ENCODE results near the gene SPTLC1. TPM values are rescaled to one million over a fixed set of nuclear protein-coding genes. Genes with fewer than 3 reads are reported as not detected.
"Not testable (repeated sequence)": the region's sequence is repeated elsewhere in the genome, so short reads cannot be mapped to it uniquely, and the experiment has no call there.

SPTLC1 gene
- total RNA-seq, 4 donors from 2014 or later = 50.0 to 57.8 (median 52.5) TPM

- TF ChIP-seq CTCF (IDR thresholded peaks at IDR 0.05) (peak in 2 of 3 experiments; percentile 72 to 89), EP300 (IDR thresholded peaks at IDR 0.05) (no peak)
- 52% methylated on average over 15 of the region's 22 CpGs for WGBS
- intact Hi-C loops (cut with DNase I) = loop anchor here (5.0 to 10.0 kb wide), 2 partner anchors 104 to 496 kb away; no protein-coding TSS in a partner anchor
These were observed 23.1 kb upstream of the SPTLC1 start for GRCh38 chr9:92138157-92138959.

GRCh38 chr9:92136184-92136858, 21.1 kb upstream of the SPTLC1 start:
- Histone ChIP-seq H3K4me1 (peaks cover 17 to 32% (median 29%) of the 10 kb centered on the region in 4 donors), H3K9me3 (no peaks in the 10 kb centered on the region), H3K27me3 (peaks cover 0 to 33% (median 0%) of the 10 kb centered on the region in 4 donors), H3K36me3 (no peaks in the 10 kb centered on the region), H3K27ac (replicated peaks in 1 of 4) (no peak overlapping the region), H3K4me3 (no peak overlapping the region)
- no peak for DNase-seq (ENCODE audit: extremely low spot score)
- 81% methylated on average over 18 of the region's 19 CpGs for WGBS
- intact Hi-C loops (cut with DNase I) = loop anchor here (5.0 to 10.0 kb wide), 2 partner anchors 106 to 498 kb away; no protein-coding TSS in a partner anchor
- no peak for TF ChIP-seq POLR2AphosphoS5 (IDR thresholded peaks at IDR 0.05)

More at GRCh38 chr9:92138157-92138959, 23.1 kb upstream of the SPTLC1 start:
- H3K9me3 ChIP-seq = no peaks in the 10 kb centered on the region
- H3K27ac ChIP-seq (replicated peaks in 1 of 4) = no peak overlapping the region
- peaks cover 0 to 35% (median 0%) of the 10 kb centered on the region in 4 donors for H3K27me3 ChIP-seq
- no peak for DNase-seq (ENCODE audit: extremely low spot score)
- peaks cover 20 to 37% (median 34%) of the 10 kb centered on the region in 4 donors for H3K4me1 ChIP-seq
- H3K36me3 ChIP-seq = no peaks in the 10 kb centered on the region
- no peak overlapping the region for H3K4me3 ChIP-seq

GRCh38 chr9:92135576-92135975, 20.4 kb upstream of the SPTLC1 start:
- Histone ChIP-seq H3K9me3 (no peaks in the 10 kb centered on the region), H3K36me3 (no peaks in the 10 kb centered on the region), H3K4me1 (peaks cover 12 to 25% (median 21%) of the 10 kb centered on the region in 4 donors), H3K27me3 (peaks cover 0 to 26% (median 0%) of the 10 kb centered on the region in 4 donors), H3K27ac (replicated peaks in 1 of 4) (no peak overlapping the region), H3K4me3 (no peak overlapping the region)
- intact Hi-C loops (cut with DNase I) = loop anchor here (5.0 to 10.0 kb wide), 2 partner anchors 107 to 499 kb away; no protein-coding TSS in a partner anchor
- TF ChIP-seq CTCF (IDR thresholded peaks at IDR 0.05) (no peak), POLR2A (IDR thresholded peaks at IDR 0.05; ENCODE audit: low read depth) (no peak), EP300 (IDR thresholded peaks at IDR 0.05) (no peak), POLR2AphosphoS5 (IDR thresholded peaks at IDR 0.05) (no peak)
- DNase-seq (ENCODE audit: extremely low spot score) = no peak
- 93% methylated on average over 3 of the region's 7 CpGs for WGBS

GRCh38 chr9:92133949-92134604, 18.9 kb upstream of the SPTLC1 start:
- peaks cover 7 to 18% (median 15%) of the 10 kb centered on the region in 4 donors for H3K4me1 ChIP-seq
- peak overlapping the region in 2 of 4 donors; percentile 16 to 30 for H3K27ac ChIP-seq (replicated peaks in 1 of 4)
- H3K4me3 ChIP-seq = peak overlapping the region; percentile 14 to 40 (median 24)
- no peak for DNase-seq (ENCODE audit: extremely low spot score)
- intact Hi-C loops (cut with DNase I) = loop anchor here (5.0 to 10.0 kb wide), 2 partner anchors 158 to 501 kb away; partner anchors contain the start of gene IARS1
- H3K27me3 ChIP-seq = peaks cover 0 to 24% (median 0%) of the 10 kb centered on the region in 4 donors
- H3K9me3 ChIP-seq = no peaks in the 10 kb centered on the region
- no peaks in the 10 kb centered on the region for H3K36me3 ChIP-seq
- WGBS = 17% methylated on average over 10 of the region's 19 CpGs
- TF ChIP-seq POLR2AphosphoS5 (IDR thresholded peaks at IDR 0.05) = peak in 1 of 2 donors; percentile 45
- peak; percentile 88 to 97 (median 89) for TF ChIP-seq CTCF (IDR thresholded peaks at IDR 0.05)
- no peak for TF ChIP-seq POLR2A (IDR thresholded peaks at IDR 0.05; ENCODE audit: low read depth)

- intact Hi-C loops (cut with DNase I) = loop anchor here (5.0 to 10.0 kb wide), 2 partner anchors 159 to 502 kb away; partner anchors contain the start of gene IARS1
- H3K27ac ChIP-seq (replicated peaks in 1 of 4); H3K9me3 ChIP-seq; H3K36me3 ChIP-seq; DNase-seq (ENCODE audit: extremely low spot score); H3K4me3 ChIP-seq: not testable (repeated sequence)
- peaks cover 0 to 24% (median 0%) of the 10 kb centered on the region in 4 donors for H3K27me3 ChIP-seq
- WGBS = 89% methylated on average over 1 of the region's 1 CpG
- peaks cover 7 to 15% (median 13%) of the 10 kb centered on the region in 4 donors for H3K4me1 ChIP-seq
These were observed 17.7 kb upstream of the SPTLC1 start for GRCh38 chr9:92132913-92133312.
